IPS-18a (cell line): ENCODE results near the gene GPRC5B.
A peak's percentile ranks its signal among the peaks of the same experiment; 100 is the strongest.

Experiments
- H3K27ac ChIP-seq: one replicate; pipeline ENCODE4 v1.5.1; 2013; ENCODE audit warnings: low read length
- H3K27me3 ChIP-seq: one replicate; pipeline ENCODE4 v1.6.1; 2013; ENCODE audit warnings: mild to moderate bottlenecking, low read length; ENCODE audit not compliant: control insufficient read depth, insufficient read depth
- H3K36me3 ChIP-seq: one replicate; pipeline ENCODE4 v1.6.1; 2013; ENCODE audit warnings: low read depth, low read length; ENCODE audit not compliant: control insufficient read depth
- H3K4me1 ChIP-seq: one replicate; pipeline ENCODE4 v1.6.1; 2013; ENCODE audit warnings: low read depth, low read length; ENCODE audit not compliant: control insufficient read depth
- H3K4me3 ChIP-seq: one replicate; pipeline ENCODE4 v1.5.1; 2013; ENCODE audit warnings: low read length
- H3K9ac ChIP-seq: one replicate; pipeline ENCODE4 v1.6.1; 2013; ENCODE audit warnings: mild to moderate bottlenecking, low read length, moderate library complexity
- H3K9me3 ChIP-seq: one replicate; pipeline ENCODE4 v1.6.1; 2013; ENCODE audit warnings: low read depth, low read length; ENCODE audit not compliant: control insufficient read depth

GPRC5B gene

DNA sequence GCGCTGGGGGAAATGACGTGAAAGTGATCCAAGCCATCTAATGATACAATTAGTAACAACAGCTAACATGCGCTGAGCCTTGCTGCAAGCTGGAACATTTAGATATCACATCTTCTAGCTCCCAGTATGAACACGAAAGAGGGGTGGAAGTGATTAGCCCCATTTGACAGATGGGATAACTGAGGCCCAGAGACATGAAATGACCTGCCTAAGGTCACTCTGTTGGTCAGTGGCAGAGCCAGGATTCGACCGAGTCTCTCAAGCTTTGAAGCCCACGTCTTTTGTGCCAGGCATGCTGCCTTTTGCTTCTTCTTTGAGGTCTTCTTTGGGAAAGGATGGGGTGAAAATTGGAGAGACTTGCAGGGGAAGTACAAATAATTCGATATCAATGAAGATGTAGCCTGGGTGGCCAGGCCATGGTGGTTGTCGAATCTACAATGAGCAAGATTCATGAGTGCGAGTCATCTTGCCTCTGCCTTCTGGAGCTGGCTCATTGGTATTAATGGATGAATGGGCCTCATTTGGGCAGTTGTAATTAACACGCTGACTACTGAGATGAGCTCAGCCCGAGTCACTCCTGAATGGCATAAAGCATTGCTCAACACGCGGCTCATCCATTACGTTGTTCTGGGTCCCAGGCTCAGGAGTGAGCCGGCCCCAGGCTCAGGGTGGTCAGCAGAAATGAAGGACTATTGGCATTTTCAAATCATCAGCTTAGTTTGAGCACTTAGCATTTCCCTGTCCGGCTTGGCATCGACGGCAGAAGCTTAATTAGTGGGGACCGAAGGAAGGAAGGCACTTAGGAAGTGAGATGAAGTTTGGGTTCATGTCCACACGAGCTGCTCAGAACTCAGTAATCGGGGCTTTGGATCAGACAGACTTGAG lies 28.0 kb upstream of the GPRC5B start:
- H3K27ac ChIP-seq, result no peak overlapping the region
- H3K9me3 ChIP-seq, result no peaks in the 10 kb centered on the region
- no peak overlapping the region for H3K4me3 ChIP-seq
- H3K9ac ChIP-seq, result no peak overlapping the region
- peaks cover 5% of the 10 kb centered on the region for H3K4me1 ChIP-seq
- no peaks in the 10 kb centered on the region for H3K36me3 ChIP-seq
- no peaks in the 10 kb centered on the region for H3K27me3 ChIP-seq

DNA sequence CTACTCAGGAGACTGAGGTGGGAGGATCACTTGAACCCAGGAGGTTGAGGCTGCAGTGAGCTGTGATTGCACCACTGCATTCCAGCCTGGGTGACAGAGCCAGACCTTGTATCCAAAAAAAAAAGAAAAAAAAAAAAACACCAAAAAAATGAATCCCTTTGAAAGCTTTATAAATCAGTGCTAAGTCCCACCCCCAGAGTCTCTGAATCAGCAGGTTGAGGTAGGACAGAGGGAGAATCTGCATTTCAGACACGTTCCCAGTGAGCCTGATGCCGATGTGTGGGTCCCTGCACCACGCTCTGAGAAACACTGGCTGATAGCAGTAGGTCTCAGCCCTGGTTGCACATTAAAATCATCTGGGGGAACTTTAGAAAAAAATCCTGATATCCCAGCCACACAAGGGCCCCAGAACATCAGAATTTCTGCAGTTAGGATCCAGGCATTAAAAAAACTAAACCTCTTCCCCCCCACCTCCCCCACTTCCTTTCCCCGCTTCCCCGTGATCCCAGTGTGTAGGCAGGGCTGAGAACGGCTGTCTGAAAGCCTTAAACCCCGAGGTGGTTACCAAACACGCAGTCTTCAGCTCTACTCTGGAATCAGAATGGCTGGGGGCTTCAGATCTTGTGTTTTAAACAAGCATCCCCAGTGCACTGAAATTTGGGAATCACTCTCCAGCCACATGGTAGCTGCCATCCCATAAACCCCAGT lies 27.3 kb upstream of the GPRC5B start:
- Histone ChIP-seq H3K27ac (no peak overlapping the region), H3K4me3 (no peak overlapping the region), H3K9ac (no peak overlapping the region), H3K36me3 (no peaks in the 10 kb centered on the region), H3K4me1 (no peaks in the 10 kb centered on the region), H3K27me3 (no peaks in the 10 kb centered on the region), H3K9me3 (no peaks in the 10 kb centered on the region)

DNA sequence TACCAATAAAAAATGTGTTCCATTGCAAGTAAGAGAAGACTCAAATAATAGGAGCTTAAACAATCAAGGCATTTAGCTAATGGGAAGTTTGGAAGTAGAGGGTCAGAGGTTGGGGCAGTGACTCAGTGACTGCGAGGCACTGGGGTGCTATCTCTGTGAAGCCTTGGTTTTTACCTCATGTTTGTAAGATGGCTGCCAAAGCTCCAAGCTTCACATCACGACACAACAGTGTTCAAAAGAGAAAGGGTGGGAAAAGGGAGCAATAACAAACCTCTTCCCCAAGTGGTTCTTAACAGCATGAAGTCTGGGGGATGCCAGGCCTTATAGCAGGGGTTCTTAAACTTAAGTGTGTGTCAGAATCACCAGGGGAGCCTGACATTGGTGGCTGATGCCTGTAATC lies 26.6 kb upstream of the GPRC5B start:
- no peaks in the 10 kb centered on the region for H3K9me3 ChIP-seq

DNA sequence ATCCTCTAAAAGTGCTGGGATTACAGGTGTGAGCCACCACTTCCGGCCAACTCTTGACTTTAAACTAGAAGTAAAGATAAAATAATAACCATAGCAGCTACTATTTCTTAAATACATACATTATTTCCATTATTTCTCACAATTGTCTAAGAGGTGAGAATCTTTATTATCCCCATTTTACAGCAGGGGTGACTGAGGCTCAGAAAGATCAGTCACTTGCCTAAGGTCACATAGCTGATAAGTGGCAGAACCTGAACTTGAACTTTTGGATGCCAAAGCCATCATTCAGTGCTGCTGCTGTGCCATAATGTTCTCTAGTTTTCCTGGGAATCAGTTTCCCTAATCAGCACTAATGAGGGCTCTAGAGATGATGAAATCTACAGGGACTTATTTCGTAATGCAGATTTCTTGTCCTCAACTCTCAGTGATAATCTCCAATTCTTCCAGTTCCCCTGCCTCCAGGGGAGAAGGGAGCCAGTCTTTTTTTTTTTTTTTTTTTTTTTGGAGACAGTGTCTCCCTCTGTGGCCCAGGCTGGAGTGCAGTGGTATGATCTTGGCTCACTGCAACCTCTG lies 25.2 kb upstream of the GPRC5B start:
- Histone ChIP-seq H3K4me3 (no peak overlapping the region), H3K4me1 (no peaks in the 10 kb centered on the region), H3K27me3 (no peaks in the 10 kb centered on the region), H3K36me3 (no peaks in the 10 kb centered on the region), H3K9me3 (no peaks in the 10 kb centered on the region), H3K9ac (no peak overlapping the region), H3K27ac (no peak overlapping the region)

More for the DNA sequence above, 26.6 kb upstream of the GPRC5B start:
- no peak overlapping the region for H3K4me3 ChIP-seq
- H3K4me1 ChIP-seq, result no peaks in the 10 kb centered on the region
- H3K9ac ChIP-seq, result no peak overlapping the region
- H3K27me3 ChIP-seq, result no peaks in the 10 kb centered on the region
- H3K36me3 ChIP-seq, result no peaks in the 10 kb centered on the region
- H3K27ac ChIP-seq, result no peak overlapping the region

DNA sequence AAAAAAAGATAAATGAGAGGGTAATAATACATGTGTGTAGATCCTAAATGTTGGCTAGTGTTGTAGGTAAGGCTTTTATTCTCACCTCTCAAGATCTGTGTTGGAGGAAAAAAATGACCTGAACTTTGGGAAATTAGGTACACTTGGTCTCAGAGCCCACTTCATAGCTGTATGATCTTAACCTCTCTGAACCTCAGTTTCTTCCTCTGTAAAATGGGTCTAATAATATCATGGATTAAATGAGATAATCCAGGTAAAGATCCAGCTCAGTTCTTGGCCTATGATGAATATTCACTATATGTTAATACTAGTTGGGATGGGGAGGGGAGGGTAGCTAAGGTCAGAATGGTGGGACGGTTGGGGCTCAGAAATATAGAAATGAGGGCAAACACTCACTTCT lies 24.3 kb upstream of the GPRC5B start:
- Histone ChIP-seq H3K27me3 (no peaks in the 10 kb centered on the region), H3K9ac (no peak overlapping the region), H3K4me3 (no peak overlapping the region), H3K27ac (no peak overlapping the region), H3K36me3 (no peaks in the 10 kb centered on the region), H3K4me1 (no peaks in the 10 kb centered on the region), H3K9me3 (no peaks in the 10 kb centered on the region)

DNA sequence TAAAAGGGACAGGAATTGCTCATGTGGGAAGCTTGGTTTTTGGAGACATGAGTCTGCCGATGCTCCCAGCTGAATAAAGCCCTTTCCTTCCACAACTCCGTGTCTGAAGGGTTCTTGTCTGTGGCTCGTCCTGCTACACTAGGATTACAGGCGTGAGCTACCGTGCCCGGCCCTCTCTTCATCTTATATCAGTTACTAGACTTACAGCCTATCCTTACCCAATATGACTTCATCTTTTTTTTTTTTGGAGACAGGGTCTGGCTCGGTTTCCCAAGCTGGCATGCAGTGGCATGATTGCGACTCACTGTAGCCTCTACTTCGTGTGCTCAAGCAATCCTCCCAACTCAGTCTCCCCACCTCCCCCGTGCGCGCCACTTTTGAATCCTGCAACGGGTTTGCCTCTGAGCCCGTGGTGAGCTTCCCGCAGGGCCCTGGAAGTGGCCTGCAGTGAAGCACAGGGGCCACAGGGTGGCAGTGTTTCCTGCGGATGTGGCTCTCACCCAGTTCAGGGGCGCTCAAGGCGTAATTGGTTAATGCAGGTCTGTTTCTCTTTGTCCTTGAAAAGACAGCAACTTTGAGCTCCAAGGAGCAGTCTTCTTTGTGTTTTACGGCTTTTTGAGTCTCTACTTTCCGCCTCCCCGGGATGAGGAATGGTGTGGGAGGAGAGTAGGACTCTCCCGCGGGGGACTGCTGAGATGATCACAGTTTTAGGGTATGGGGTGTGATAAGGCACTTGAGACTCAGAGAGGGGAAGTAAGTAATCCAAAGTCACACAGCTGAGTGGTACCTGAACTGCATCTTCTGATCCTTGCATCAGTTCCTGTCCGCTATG lies 22.7 kb upstream of the GPRC5B start:
- Histone ChIP-seq H3K27me3 (no peaks in the 10 kb centered on the region), H3K4me1 (no peaks in the 10 kb centered on the region), H3K36me3 (no peaks in the 10 kb centered on the region), H3K4me3 (no peak overlapping the region), H3K9me3 (no peaks in the 10 kb centered on the region), H3K9ac (no peak overlapping the region), H3K27ac (peak overlapping the region; percentile 38)

DNA sequence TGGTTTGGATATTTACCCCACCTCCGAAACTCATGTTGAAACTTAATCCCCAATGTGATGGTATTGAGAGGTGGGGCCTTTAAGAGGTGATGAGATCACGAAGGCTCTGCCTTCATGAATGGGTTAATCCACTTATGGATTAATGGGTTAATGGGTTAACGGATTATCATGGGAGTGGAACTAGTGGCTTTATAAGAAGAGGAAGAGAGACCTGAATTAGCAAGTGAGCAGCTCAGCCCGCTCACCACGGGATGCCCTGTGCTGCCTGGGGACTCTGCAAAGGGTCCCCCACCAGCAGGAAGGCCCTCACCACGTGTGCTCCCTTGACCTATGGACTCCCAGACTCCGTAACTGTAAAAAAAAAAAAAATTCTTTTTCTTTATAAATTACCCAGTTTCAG lies 16.5 kb upstream of the GPRC5B start:
- Histone ChIP-seq H3K9me3 (no peaks in the 10 kb centered on the region), H3K27me3 (no peaks in the 10 kb centered on the region), H3K4me3 (no peak overlapping the region), H3K27ac (no peak overlapping the region), H3K4me1 (no peaks in the 10 kb centered on the region), H3K36me3 (no peaks in the 10 kb centered on the region), H3K9ac (no peak overlapping the region)

DNA sequence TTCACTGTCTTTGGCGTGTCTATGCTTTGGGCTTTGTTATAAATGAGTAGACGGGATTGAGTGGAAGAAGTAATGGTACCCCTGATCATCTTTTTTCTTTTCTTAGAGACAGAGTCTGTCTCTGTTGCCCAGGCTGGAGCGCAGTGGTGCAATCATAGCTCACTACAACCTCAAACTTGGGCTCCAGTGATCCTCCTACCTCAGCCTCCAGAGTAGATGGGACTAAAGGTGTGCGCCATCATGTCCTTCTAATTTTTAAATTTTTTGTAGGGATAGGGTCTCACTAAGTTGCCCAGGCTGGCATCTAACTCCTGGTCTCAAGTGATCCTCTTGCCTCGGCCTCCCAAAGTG lies 14.9 kb upstream of the GPRC5B start:
- no peak overlapping the region for H3K27ac ChIP-seq
- H3K9ac ChIP-seq, result no peak overlapping the region

DNA sequence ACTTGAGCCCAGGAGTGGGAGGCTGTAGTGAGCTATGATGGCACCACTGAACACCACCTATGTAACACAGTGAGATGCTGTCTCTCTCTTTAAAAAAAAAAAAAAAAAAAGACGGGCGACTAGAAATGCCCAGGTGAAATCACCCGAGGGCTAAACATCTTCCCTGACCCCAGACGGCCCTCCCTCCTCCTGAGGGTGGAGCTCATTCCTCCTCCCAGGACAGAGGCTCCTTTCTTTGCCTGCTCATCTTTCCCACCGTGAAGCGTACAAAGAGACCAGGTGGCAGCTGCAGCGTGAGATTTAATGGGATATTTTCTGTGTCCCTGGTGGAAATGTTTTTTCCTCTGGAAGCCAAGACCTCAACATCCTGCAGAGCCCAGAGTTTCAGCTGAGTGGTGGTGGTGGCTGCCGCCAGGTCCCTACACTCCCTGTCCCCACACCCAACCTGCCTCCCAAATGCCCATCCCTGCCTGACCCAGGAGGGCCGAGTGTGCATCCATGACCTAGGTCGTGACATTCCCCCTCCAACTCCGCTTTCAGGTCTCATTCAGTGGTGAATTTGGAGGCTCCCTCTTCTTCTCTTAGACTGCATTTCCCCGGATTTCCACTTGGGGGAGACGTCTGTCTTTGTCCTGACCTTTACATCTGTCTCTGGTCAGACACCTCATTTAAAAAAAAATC lies 14.4 kb upstream of the GPRC5B start:
- Histone ChIP-seq H3K9me3 (no peaks in the 10 kb centered on the region), H3K9ac (no peak overlapping the region), H3K4me3 (no peak overlapping the region), H3K27ac (no peak overlapping the region), H3K27me3 (no peaks in the 10 kb centered on the region), H3K4me1 (no peaks in the 10 kb centered on the region), H3K36me3 (no peaks in the 10 kb centered on the region)

More for the DNA sequence above, 14.9 kb upstream of the GPRC5B start:
- Histone ChIP-seq H3K36me3 (no peaks in the 10 kb centered on the region), H3K4me3 (no peak overlapping the region), H3K9me3 (no peaks in the 10 kb centered on the region), H3K4me1 (no peaks in the 10 kb centered on the region), H3K27me3 (no peaks in the 10 kb centered on the region)

DNA sequence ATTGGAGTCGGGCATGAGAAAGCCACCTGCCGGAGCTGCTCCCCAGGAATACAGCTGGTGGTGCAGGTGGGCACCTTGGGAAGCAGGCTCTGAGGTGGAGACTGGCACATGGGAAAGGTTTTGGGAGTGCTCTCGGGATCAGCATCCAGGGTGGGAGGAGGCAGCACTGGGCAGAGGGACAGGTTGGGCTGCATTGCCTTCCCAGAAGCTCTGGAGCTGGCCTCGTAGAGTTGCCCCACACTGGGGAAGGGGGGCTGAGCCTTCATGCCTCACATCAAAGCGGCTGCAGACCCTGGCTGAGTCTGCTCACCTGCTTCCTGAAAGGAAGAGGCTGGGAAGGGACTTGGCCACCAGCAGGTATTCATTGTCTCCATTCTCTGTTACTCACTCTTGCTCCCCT lies 13.5 kb upstream of the GPRC5B start:
- no peaks in the 10 kb centered on the region for H3K4me1 ChIP-seq
- no peaks in the 10 kb centered on the region for H3K9me3 ChIP-seq
- H3K9ac ChIP-seq, result no peak overlapping the region
- H3K27me3 ChIP-seq, result no peaks in the 10 kb centered on the region
- H3K4me3 ChIP-seq, result no peak overlapping the region
- H3K27ac ChIP-seq, result no peak overlapping the region
- no peaks in the 10 kb centered on the region for H3K36me3 ChIP-seq

DNA sequence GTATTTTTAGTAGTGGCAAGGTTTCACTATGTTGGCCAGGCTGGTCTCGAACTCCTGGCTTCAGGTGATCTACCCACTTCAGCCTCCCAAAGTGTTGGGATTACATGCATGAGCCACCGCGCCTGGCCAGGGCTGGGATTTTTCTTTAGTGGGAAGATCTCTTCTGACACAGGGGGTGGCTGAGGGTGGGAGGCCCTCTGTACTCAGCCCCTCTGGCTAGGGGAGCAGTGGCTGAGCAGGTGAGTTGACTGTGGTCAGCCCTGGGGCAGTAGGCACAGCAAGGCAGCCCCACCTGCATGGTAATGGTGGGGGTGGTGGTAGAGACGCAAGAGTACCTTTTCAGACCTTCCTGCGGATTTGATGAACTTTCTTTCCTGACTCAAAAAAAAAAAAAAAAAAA lies 12.3 kb upstream of the GPRC5B start:
- H3K27ac ChIP-seq, result no peak overlapping the region
- H3K9ac ChIP-seq, result no peak overlapping the region
- H3K9me3 ChIP-seq, result no peaks in the 10 kb centered on the region
- H3K27me3 ChIP-seq, result no peaks in the 10 kb centered on the region
- H3K36me3 ChIP-seq, result no peaks in the 10 kb centered on the region
- H3K4me3 ChIP-seq, result no peak overlapping the region
- no peaks in the 10 kb centered on the region for H3K4me1 ChIP-seq
